ENCODE measurements around the gene GNAI3. TPM values are rescaled to one million over a fixed set of nuclear protein-coding genes. Genes with fewer than 3 reads are reported as not detected.

The GNAI3 gene
- polyA plus RNA-seq, 2 of the 4 experiments (the other 2 are of a cell fraction), result 5.3 to 8.7 TPM

- Histone ChIP-seq H3K27ac (no peak overlapping the region), H3K4me2 (no peak overlapping the region), H3K4me1 (no peaks in the 10 kb centered on the region), H3K9me3 (no peaks in the 10 kb centered on the region), H3K4me3 (no peak overlapping the region)
- WGBS (ENCODE audit: missing lambda C conversion rate), result 100% methylated on average over 1 of the region's 1 CpG
- DNase-seq (ENCODE audit: low read depth in 1 of 2, low spot score in 1 of 2), result no peak
- no peak for FAIRE-seq
- POLR2A ChIA-PET, result no interaction called here
- no peak for TF ChIP-seq ESRRA (IDR thresholded peaks at IDR 0.05; ENCODE audit: borderline replicate concordance, low read length)
- TF ChIP-seq ZNF302 (CRISPR knock-in tag; IDR thresholded peaks at IDR 0.05), result no peak
- no peak for TF ChIP-seq USF2 (IDR thresholded peaks at IDR 0.05)
- no peak for TF ChIP-seq CBX8 (IDR thresholded peaks at IDR 0.05)
- no peak for TF ChIP-seq KDM1A (IDR thresholded peaks at IDR 0.05; ENCODE audit: low read depth)
- ATAC-seq, result no peak
- CTCF ChIA-PET, result interaction anchor here (1.0 kb wide), 1 partner anchor 61 kb away, joined by 3 read pairs; no protein-coding TSS in a partner anchor
These were observed 31.1 kb downstream of the GNAI3 start for GRCh38 chr1:109579491-109579890.

- DNase-seq (ENCODE audit: low read depth in 1 of 2, low spot score in 1 of 2) (no peak), ATAC-seq (no peak), FAIRE-seq (no peak)
- Histone ChIP-seq H3K4me1 (no peaks in the 10 kb centered on the region), H3K4me2 (no peak overlapping the region), H3K27ac (no peak overlapping the region), H3K9me3 (no peaks in the 10 kb centered on the region), H3K4me3 (no peak overlapping the region)
- ChIA-PET POLR2A (no interaction called here), CTCF (no interaction called here)
- TF ChIP-seq POLR2AphosphoS2 (conservative IDR thresholded peaks at IDR 0.05; ENCODE audit: low read length) (no peak), TP53 (CRISPR knock-in tag; IDR thresholded peaks at IDR 0.05) (no peak), MYC (IDR thresholded peaks at IDR 0.05; ENCODE audit: borderline replicate concordance, low read length) (no peak), GATA3 (IDR thresholded peaks at IDR 0.05; ENCODE audit: borderline replicate concordance) (no peak), FOXS1 (CRISPR knock-in tag; IDR thresholded peaks at IDR 0.05) (no peak), ZNF302 (CRISPR knock-in tag; IDR thresholded peaks at IDR 0.05) (no peak)
- 88% methylated on average over 2 of the region's 2 CpGs for WGBS (ENCODE audit: missing lambda C conversion rate)
These were observed 33.6 kb downstream of the GNAI3 start for GRCh38 chr1:109582021-109582420.

GRCh38 chr1:109584766-109585165 lies 36.4 kb downstream of the GNAI3 start:
- 36% methylated on average over 1 of the region's 1 CpG for WGBS (ENCODE audit: missing lambda C conversion rate)
- CTCF ChIA-PET, result no interaction called here
- H3K9me3 ChIP-seq, result no peaks in the 10 kb centered on the region
- POLR2A ChIA-PET, result no interaction called here
- H3K4me2 ChIP-seq, result no peak overlapping the region
- FAIRE-seq (no peak), DNase-seq (ENCODE audit: low read depth in 1 of 2, low spot score in 1 of 2) (no peak), ATAC-seq (no peak)
- TF ChIP-seq FOSL2 (IDR thresholded peaks at IDR 0.05), result no peak
- TF ChIP-seq FOSL2 (CRISPR knock-in tag; IDR thresholded peaks at IDR 0.05), result no peak
- no peak for TF ChIP-seq EHMT2 (IDR thresholded peaks at IDR 0.05; ENCODE audit: low read depth)
- TF ChIP-seq RARB (CRISPR knock-in tag; IDR thresholded peaks at IDR 0.05), result no peak
- TF ChIP-seq HOXB5 (CRISPR knock-in tag; IDR thresholded peaks at IDR 0.05), result no peak
- no peak for TF ChIP-seq NFE2L2 (conservative IDR thresholded peaks at IDR 0.05; ENCODE audit: low read length)
- TF ChIP-seq FOXS1 (CRISPR knock-in tag; IDR thresholded peaks at IDR 0.05), result no peak
- TF ChIP-seq HMGXB4 (CRISPR knock-in tag; IDR thresholded peaks at IDR 0.05; ENCODE audit: borderline replicate concordance), result no peak
- no peak for TF ChIP-seq ZSCAN20 (CRISPR knock-in tag; IDR thresholded peaks at IDR 0.05)
- TF ChIP-seq SMC3 (IDR thresholded peaks at IDR 0.05), result no peak
- no peak for TF ChIP-seq ESRRA (IDR thresholded peaks at IDR 0.05; ENCODE audit: borderline replicate concordance, low read length)
- no peak for TF ChIP-seq RAD21 (conservative IDR thresholded peaks at IDR 0.05 in 1 of 2, IDR thresholded peaks at IDR 0.05 in 1 of 2)
- TF ChIP-seq ZFP36 (IDR thresholded peaks at IDR 0.05; ENCODE audit: borderline replicate concordance, partially characterized antibody), result no peak
- TF ChIP-seq CEBPB (IDR thresholded peaks at IDR 0.05), result no peak; a peak in 1 of 4 replicates
- H3K27ac ChIP-seq, result no peak overlapping the region
- no peak overlapping the region for H3K4me3 ChIP-seq
- H3K4me1 ChIP-seq, result no peaks in the 10 kb centered on the region

Data from A549 (cell line).